Ishikawa (cell line): ENCODE results near the gene OPCML.

ENCODE experiments used
- CREB1 ChIP-seq: IDR thresholded peaks from 2 replicates; pipeline ENCODE4 v1.6.1; 2012; ENCODE audit warnings: low read depth
- RAD21 ChIP-seq: IDR thresholded peaks from 2 replicates; pipeline ENCODE4 v1.6.1; 2012; ENCODE audit warnings: low read depth
- TAF1 ChIP-seq: IDR thresholded peaks from 2 replicates; pipeline ENCODE4 v1.6.1; 2012; ENCODE audit warnings: low read depth, mild to moderate bottlenecking
- TF ChIP-seq, protein P1 (sequence below): IDR thresholded peaks from 2 replicates; pipeline ENCODE4 v1.6.1; 2012

DNA sequence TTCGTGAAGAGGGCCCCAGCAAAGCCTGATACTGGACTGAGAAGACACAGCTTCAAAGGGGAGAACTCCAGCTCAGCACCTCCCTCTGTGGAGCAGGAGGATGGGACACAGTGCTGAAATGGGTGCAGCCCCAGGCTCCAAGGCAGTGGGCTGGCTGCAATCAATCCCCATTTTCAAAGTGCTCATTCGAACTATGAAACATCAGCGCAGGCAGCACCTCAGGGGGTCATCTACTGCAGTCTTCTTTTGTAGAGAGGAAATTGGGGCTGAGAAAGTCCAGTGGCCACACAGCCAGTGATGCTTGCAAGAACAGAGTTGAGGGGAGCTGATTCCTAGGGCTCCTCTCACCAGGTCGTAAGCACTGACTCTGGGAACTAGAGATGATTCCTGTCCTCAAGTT is 25.1 kb downstream of the OPCML start:
- TF ChIP-seq CREB1 (no peak), RAD21 (no peak), TAF1 (no peak)
- TF ChIP-seq, protein P1, sequence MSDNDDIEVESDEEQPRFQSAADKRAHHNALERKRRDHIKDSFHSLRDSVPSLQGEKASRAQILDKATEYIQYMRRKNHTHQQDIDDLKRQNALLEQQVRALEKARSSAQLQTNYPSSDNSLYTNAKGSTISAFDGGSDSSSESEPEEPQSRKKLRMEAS = no peak
